Kidney glomerular epithelial cell (primary cell): ENCODE data around the gene OSBPL7.

ENCODE experiments used
- DNase-seq: peaks from one replicate; lab custom pipeline; 2025; lab: John Stamatoyannopoulos, UW

Gene OSBPL7

GRCh38 chr17:47821424-47822391 lies at the start of gene OSBPL7:
OSBPL7 (minus strand) TSS chr17:47821794; CDS start chr17:47820278, 1,516 bp downstream.
- peak; percentile 87 for DNase-seq

- no peak for DNase-seq
These were observed 49.5 kb upstream of the OSBPL7 start for GRCh38 chr17:47871048-47871447.

GRCh38 chr17:47870056-47870455 lies 48.5 kb upstream of the OSBPL7 start:
- DNase-seq: no peak

- no peak for DNase-seq
These were observed 47.5 kb upstream of the OSBPL7 start for GRCh38 chr17:47869114-47869513.

GRCh38 chr17:47867813-47868533 lies 46.4 kb upstream of the OSBPL7 start:
- no peak for DNase-seq

- DNase-seq: no peak
These were observed 45.3 kb upstream of the OSBPL7 start for GRCh38 chr17:47866941-47867340.

GRCh38 chr17:47864791-47865216 lies 43.2 kb upstream of the OSBPL7 start:
- DNase-seq: no peak

- peak; percentile 88 for DNase-seq
These were observed 41.2 kb upstream of the OSBPL7 start for GRCh38 chr17:47862621-47863440.

- no peak for DNase-seq
These were observed 38.8 kb upstream of the OSBPL7 start for GRCh38 chr17:47860386-47860785.

- no peak for DNase-seq
These were observed 36.2 kb upstream of the OSBPL7 start for GRCh38 chr17:47857551-47858455.

GRCh38 chr17:47856830-47857229 lies 35.2 kb upstream of the OSBPL7 start:
- DNase-seq: no peak

- no peak for DNase-seq
These were observed 34.1 kb upstream of the OSBPL7 start for GRCh38 chr17:47855737-47856136.

- DNase-seq: no peak
These were observed 32.0 kb upstream of the OSBPL7 start for GRCh38 chr17:47853616-47854015.

GRCh38 chr17:47852113-47852949 lies 30.7 kb upstream of the OSBPL7 start:
- no peak for DNase-seq

- no peak for DNase-seq
These were observed 30.1 kb upstream of the OSBPL7 start for GRCh38 chr17:47851764-47852112.

GRCh38 chr17:47850692-47851573 lies 29.3 kb upstream of the OSBPL7 start, which contains the start of gene SP6:
SP6 (minus strand) TSS chr17:47851163; CDS start chr17:47848429, 2,734 bp downstream.
- DNase-seq: peak; percentile 83

GRCh38 chr17:47850373-47850691 lies 28.7 kb upstream of the OSBPL7 start:
- DNase-seq: no peak

GRCh38 chr17:47848198-47848513 lies 26.6 kb upstream of the OSBPL7 start:
- DNase-seq: no peak
